Activated CD4-positive, CD25-positive, alpha-beta regulatory T cell treated with anti-CD3 and anti-CD28 coated beads, Interleukin-2, amount 50 U/mL, for 24 hours (primary cell): Measurements from ENCODE around the gene RAB3D.
"Not testable (repeated sequence)": the region's sequence is repeated elsewhere in the genome, so short reads cannot be mapped to it uniquely, and the experiment has no call there.

Experiments
- ATAC-seq, 2 donors: fragments of 150-1000 bp; cut with Tn5 transposase; one replicate each; pipeline ENCODE4 v1.10.0; 2021; ENCODE audit warnings: mild to moderate bottlenecking in 1 of 2, moderate library complexity in 1 of 2

RAB3D gene

DNA sequence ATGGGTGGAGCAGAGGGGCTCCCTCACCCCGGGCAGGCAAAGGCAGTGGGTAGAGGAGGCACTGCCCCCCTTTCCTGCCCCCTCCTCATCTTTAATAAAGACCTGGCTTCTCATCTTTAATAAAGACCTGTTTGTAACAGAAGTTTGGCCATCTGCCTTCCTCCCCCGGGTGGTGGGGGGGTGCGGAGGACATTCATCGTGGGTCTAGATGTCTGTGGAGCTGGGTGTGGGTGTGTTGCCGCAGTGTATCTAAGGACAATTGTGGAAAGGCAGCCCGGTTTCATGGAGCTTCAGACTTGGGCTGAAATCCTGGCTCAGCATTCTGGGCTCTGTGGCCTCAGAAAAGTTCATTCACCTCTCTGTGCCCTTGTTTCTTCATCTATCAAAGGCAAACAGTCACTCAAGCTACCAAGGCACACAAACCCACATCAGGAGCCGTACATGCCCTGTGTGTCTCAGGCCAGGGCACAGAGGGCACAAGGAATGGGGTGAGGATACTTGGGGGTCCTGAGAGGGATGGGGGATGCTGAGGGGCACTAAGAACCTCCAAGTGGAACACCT is 26.2 kb upstream of the RAB3D start:
- no peak for ATAC-seq

DNA sequence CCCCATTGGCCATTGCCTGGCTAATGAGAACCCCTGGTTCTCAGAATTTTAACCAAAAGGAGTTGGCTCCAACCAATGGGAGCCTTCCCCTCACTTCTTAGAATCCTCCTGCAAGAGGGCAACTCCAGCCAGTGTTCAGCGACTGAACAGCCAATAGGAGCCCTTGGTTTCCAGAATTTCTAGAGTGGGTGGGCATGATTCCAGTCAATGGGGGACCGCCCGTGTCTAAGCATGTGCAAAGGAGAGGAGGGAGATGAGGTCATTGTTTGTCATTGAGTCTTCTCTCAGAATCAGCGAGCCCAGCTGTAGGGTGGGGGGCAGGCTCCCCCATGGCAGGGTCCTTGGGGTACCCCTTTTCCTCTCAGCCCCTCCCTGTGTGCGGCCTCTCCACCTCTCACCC is 25.5 kb upstream of the RAB3D start:
- no peak for ATAC-seq

DNA sequence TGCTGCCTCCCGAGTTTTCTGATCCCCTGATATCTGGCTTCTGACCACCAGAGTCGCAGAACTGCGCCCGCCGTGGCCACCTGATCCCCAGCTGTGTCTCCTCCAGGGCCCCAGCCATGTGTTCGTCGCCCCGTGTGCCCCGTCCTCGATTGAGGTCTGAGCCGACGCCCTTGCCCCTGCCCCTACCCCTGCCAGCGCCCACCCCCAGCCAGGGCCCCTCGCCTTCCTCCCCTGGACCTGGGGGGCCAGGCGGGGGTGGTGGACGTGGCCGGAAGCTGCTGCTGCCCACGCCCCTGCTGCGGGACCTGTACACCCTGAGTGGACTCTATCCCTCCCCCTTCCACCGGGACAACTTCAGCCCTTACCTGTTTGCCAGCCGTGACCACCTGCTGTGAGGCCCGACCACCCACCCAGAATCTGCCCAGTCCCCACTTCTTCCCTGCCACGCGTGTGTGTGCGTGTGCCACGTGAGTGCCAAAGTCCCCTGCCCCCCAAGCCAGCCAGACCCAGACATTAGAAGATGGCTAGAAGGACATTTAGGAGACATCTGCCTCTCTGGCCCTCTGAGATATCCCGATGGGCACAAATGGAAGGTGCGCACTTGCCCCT is 24.9 kb upstream of the RAB3D start:
- ATAC-seq: no peak

DNA sequence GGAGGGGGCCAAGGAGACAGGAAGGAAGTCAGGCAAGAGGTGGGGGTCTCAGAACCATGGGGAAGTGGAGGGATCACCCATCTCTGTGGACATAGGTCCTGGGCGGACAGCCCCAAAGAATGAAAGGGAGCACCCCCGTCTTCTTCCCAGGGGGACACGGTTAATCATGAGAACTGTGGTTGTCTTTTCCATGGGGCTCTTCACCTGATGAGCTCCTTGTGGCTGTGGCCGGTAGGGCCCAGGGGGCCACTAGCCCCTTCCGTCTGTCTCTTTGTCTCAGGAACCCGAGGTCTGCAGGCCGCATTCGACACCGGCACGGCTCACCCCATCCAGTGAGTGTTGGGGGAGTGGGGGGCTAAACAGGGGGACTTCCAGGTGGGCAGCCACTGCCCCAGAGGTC is 24.4 kb upstream of the RAB3D start:
- no peak for ATAC-seq

DNA sequence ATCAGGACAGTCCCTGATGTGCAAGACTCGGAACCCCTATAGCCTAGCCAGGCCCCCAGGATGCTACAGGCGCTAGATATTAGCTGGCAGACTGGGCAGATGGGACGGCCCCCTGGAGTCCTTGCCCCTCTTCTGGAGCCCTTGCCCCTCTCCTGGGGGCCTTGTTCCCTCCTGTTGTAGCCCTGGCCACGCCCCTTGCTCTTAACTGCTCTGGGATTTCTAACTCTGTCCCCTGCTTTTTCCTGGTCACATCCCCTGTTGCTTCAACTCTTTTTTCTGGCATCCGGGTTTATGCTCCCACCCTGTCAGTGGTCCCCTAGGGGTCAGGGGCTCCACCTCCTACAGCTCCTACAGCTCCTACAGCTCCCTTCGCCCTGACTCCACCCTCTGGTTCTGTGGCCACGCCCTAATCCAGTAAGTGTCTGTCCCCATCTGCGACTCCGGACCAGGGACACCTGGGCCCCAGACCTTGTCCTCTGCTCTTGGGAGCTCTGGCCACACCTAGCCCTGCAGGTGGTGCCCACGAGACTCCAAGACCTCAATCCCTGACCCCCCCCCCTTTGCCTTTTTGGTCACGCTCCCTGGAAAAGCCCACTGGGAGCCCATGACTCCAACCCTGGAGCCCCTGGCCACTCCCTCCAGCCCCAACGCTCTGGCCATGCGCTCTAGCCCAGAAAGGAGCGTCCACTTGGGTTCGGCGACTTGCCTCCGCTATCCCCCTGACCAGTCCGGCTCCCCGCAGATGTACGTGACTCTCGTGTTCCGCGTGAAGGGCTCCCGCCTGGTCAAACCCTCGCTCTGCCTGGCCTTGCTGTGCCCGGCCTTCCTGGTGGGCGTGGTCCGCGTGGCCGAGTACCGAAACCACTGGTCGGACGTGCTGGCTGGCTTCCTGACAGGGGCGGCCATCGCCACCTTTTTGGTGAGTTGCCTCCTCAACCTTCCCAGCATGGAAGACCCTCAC is 22.6 kb upstream of the RAB3D start:
- ATAC-seq: no peak

DNA sequence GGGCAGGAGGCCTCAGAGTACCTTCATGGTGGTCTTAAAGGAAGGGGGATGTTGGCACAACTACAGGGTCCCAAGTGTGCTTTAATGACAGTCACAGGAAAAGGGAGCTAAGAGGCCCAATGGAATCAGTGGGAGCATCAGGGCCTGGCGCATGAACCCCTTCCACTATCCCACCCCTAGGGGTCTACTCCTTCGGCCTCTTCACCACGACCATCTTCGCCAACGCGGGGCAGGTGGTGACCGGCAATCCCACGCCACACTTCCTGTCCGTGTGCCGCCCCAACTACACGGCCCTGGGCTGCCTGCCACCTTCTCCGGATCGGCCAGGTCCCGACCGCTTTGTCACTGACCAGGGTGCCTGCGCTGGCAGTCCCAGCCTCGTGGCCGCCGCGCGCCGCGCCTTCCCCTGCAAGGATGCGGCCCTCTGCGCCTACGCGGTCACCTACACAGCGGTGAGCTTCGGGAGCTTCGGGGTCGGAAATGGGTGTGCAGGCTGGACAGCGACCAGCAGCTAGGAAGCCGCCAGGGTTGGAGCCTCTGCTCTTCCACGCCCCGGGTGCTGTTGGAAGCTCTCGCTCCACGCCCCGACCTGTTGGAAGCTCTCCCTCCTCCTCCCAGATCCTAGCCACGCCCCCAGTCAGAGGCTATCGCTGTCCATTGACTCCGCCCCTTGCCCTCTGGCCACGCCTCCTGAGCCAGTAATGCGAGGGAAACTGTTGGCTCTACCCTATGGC is 21.7 kb upstream of the RAB3D start:
- ATAC-seq: no peak

DNA sequence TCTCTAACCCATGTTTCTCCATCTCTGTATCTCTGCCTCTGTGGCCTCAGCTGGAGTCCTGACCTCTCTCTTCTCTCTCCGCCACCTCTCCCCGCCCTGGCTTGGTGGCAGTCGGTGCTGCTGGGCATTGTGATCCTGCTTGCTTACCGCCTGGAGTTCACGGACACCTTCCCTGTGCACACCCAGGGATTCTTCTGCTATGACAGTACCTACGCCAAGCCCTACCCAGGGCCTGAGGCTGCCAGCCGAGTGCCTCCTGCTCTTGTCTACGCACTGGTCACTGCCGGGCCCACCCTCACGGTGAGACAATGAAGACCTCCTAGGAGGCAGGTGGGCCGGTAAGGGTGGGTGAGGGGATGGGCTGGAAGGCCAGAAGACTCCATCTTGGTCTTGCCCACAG is 20.0 kb upstream of the RAB3D start:
- no peak for ATAC-seq

DNA sequence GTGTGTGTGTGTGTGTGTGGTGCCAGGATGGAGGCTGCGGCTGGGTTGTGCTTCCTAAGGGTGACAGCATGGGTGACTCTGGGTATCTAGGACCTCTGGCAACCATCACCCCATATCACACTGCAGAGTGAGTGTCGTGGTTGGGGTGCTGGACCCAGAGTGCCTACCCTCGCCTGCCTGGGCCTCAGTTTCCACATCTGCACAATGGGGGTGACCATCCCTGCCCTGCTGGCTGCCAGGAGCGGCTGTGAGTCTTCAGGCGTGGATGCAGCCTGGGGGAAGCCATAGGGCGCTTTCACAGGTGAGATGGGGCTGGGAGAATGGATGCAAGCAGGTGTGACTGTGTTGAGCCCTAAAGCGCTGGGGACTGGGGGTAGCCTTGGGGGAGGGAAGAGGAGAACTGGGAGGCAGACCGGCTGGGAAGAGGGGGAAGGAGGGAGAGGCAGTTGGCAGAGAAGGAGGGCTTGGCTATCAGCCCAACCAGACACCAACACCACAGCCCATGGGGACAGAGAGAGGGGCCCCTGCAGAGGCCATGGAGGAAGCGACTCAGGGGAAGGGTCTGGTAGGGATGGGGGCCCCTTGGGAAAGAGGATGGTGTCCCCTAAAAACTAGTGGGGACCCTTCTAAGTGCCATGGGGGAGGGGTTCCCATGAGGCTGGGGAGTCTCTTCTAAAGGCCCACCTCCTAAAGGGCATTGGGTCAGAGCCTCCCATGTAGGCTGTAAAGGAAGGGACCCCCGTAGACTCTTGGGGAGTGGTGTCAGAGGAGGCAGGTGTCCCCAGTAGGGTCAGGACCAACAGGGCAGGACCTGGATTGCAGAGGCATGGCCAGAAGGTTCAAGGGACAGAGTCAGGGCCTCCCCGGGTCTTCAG is 17.5 kb upstream of the RAB3D start:
- no peak for ATAC-seq

DNA sequence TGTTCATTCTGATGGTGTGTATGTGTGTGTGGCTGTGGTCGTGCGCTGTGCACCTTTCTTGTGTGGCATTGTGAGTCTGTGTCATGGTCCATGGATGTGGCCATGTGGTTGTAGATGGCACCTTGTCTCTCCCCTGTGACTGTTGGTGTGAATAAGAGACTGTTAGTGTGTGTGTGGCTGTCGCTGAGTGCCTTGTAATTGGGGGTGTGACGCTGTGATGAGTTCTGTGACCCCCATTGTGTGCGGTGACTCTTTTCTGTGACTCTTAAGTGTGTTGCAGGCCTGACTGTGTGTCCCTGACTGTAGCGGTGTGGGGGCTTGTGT is 16.6 kb upstream of the RAB3D start:
- no peak for ATAC-seq

DNA sequence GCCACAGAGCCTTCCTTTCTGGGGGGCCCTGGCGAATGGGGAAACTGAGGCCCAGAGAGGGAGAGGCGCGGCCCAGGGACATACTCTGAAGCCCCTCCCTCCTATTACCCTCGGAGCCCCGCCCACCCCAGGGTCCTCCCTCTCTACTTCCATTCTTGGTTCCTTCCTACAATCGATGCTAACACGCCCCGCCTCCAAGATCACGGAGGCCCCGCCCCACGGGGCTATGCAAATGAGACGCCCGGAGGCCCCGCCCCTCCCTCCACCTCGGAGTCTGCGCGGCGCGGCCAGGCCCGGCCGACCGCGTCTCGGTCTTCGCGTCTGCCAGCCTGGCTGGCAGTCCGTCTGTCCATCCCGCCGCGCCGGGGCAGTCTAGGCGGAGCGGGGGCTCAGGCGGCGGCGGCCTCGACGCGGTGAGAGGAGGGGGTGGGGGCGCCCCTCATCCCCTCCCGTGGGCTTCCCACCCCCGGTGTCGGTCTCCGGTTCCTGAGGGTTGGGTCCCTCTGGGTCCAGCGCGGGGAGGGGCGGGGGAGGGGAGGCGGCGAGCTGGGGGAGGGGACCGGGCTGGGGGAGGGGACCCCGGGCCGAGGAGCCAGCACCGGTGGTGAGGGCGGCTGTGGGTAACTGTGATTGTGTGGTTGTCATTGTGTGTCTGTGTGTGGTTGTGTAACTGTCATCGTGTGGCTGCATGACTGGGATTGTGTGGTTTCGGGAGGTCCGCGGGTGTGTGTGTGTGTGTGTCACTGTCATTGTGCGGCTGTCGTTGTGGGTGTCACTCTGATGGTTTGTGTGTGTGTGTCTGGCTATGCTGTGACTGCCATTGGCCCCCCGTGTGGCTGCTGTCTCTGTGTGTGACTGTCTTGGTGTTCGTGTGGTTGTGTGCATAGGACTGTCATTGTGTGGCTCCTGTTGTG is 16.0 kb upstream of the RAB3D start, which contains the start of gene PLPPR2:
TSS of gene PLPPR2 (plus strand) at position 273 of the 914 bp plus-strand sequence. CDS start 2,242 bp downstream, outside the sequence.
- peak; percentile 89 for ATAC-seq

DNA sequence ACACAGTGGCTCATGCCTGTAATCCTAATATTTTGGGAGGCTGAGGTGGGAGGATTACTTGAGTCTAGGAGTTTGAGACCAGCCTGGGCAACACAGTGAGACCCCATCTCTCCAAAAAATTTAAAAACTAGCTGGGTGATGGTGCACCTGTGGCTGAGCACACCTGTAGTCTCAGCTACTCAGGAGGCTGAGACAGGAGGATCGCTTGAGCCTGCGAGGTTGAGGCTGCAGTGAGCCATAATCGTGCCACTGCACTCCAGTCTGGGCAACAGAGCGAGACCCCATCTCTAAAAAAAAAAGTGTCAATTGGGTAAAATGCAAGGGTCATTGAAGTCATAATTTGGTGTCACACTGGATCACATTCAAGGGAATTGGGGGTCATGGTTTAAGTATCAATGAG is 14.6 kb upstream of the RAB3D start:
- not testable (repeated sequence) for ATAC-seq

DNA sequence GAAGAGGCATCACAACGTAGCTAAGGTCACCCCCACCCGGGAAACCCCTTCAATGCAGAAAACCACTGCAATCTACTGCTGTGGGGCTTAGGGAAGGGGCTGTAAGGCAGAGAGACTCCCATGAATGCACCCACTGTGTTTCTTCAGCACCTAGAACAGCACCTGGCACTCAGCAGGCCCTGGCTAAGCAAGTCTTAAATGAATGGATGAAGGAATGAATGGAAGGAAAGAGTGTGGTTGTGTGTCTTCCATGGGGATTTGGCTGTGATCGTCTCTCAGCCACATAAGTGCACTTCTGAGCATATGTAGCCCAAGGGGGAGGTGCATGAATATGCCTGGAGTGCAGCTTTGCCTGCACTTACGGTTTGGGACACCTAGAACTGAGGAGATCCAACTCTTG is 9.7 kb upstream of the RAB3D start:
- no peak for ATAC-seq

DNA sequence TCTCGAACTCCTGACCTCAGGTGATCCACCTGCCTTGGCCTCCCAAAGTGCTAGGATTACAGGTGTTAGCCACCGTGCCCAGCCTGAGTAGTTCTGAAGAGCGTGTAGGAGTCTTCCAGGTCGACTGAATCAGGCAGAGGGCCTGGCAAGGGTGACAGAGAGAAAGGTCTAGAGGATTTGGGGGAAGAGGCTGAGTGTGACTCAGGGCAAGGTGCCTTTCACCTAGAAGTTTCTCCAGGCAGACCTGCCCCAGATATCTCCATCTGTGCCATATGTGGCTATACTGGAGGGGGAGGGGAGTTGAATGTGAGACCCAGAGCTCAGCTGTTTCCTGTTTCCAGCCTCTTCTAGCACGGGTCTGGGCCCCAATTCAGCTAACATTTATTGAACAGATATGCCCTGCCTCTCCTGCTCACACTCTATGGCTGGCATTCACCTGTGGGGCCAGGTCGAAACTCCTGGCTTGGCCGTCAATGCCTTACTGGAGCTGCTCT is 8.1 kb upstream of the RAB3D start:
- ATAC-seq: no peak

DNA sequence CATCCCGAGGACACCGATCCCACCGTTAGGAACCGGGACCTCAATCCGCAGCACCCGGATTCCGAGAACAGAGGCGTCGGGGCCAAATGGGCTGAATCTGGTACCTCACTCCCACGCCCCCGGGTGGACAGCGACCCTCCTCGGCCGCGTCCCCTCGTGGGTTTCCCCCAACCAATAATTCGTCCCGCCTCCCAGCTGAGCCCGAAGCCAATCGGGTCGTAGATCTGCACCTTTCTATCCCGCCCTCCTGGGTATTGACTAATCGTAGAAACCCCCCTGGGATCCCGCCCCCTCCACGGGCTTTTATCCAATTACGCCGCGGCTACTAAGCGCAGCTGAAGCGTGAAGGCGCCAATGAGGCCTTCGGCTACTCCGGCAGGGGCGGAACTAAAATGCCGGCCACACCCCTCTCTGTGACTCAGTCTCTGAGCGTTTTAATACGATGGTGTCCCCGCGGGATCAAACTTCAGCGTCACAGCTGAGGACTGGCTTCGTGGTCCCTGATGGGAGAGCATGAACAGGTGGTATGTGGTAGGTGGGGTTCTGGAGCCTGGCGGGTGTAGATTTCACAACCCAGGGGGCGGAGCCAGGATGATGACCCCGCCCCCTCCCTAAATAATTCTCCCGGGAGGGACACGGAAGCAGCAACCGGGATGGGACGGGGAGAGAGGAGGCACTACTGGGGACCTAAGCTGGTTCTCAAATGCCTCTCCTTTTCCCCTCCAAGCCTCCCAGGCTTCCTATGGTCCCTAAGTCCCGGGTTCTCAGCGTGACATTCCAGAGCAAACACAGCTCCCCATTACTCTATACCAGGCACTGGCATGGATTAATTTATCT is 6.9 kb upstream of the RAB3D start, which contains the start of the genes CCDC159 and TMEM205:
TSS of gene CCDC159 (plus strand) at position 416 of the 837 bp plus-strand sequence. CDS start at position 504, 88 bp downstream.
TSS of gene TMEM205 (minus strand) at position 165 of the 837 bp plus-strand sequence. CDS start 649 bp downstream, outside the sequence.
- ATAC-seq: peak; percentile 97

DNA sequence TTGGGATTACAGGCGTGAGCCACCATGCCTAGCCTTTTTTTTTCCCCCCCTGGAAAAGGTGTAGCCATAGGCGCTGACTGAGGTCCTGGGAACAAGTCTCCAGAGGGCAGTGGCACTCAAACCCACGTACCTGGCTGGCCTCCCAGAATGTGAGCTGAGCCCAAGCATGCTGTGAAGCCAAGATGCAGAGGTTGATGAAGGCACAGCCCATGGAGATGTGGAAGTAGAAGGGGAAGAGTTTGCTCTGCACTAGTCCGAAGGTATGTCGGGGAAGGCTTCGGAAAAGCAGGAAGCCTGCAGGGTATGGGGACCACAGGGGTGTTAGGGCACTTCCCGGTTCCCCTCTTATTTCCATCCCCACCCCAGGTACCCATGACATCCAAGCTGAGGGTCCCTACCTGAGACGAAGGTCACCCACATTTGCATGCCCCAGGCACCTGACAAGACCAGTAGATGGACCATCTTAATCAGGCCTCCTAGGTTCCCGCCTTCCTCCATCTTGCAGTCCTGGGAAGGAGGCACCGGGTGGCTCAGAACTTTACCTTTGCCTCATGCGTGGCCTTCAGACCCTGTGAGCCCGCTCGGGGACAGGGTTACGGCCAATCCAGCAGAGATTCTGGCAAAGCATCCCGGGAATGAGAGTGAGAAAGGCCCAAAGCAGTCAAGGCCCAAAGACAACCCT is 5.8 kb upstream of the RAB3D start:
- ATAC-seq: no peak

DNA sequence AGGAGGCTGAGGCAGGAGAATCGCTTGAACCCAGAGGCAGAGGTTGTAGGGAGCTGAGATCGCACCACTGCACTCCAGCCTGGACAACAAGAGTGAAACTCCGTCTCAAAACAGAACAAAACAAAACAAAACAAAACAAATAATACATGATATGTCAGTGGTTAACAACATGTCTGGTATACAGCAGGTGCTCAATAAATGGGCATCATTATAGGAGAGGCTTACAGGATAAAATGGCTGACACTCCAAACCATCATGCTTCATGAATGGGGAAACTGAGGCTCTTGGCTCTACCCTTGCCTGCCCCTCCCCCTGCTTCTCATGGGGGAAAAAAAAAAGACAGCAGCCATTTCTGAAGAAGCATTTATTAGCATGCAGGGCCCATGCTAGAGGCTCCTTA is 3.0 kb upstream of the RAB3D start:
- ATAC-seq: no peak

DNA sequence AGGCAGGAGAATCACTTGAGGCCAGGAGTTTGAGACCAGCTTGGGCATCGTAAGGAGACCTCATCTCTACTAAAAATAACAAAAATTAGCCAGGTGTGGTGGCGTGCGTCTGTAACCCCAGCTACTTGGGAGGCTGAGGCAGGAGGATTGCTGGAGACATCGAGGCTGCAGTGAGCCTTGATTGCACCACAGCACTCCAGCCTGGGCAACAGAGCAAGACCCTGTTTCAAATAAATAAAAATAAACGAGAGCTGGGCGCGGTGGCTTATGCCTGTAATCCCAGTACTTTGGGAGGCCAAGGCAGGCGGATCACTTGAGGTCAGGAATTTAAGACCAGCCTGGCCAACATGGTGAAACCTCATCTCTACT is 626 bp upstream of the RAB3D start:
- ATAC-seq: not testable (repeated sequence)

DNA sequence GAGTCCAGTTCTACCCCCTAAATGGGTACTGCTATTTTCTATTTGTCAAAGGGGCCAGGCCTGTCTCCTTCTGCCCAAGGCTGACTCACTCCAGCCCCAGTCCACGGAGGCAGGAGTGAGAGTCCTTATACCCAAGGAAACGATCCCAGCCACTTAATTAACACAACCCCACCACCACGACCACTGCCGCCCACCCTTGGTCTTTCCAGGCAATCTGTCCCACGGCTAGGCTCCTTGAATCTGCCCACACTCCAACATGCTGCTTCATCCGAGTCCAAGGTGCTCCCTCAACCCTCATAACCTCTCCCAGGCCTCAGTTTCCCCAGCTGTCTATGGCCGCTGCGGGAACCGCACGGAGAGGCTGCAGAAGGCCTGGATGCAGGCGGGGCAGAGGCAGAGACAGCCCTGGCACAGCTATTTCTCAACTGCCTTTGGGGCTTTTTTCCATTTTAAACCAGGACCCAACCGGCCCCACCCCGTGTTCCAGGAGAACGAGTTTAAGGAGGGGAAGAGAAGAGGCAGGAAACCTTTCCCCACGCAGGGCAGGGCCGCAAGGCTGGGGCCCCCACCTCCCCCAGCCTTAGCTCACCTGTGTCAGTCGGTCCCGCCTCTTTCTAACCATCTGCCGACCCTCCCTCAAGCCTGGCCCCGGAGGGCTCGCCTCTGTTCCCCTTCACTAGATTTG is 746 bp downstream of the RAB3D start:
- no peak for ATAC-seq
